Transverse colon (tissue), 4 donors: ENCODE data around the gene EHMT2.

Source experiments
- EP300 ChIP-seq: sonication (generic); formaldehyde crosslinking; IDR thresholded peaks from one replicate; pipeline ENCODE4 v1.6.1; 2017; ENCODE audit warnings: antibody characterized with exemption, low read depth
- POLR2A ChIP-seq: fragments of 450-650 bp; IDR thresholded peaks from one replicate; pipeline ENCODE4 v1.6.1; 2016; ENCODE audit warnings: antibody characterized with exemption, mild to moderate bottlenecking, moderate library complexity
- POLR2AphosphoS5 ChIP-seq, 3 donors: sonication (generic); formaldehyde crosslinking; IDR thresholded peaks; one replicate each; pipeline ENCODE4 v1.6.1; 2016; ENCODE audit warnings: antibody characterized with exemption in 3 of 3
- TF ChIP-seq, protein P1 (sequence below), 5 experiments: fragments of 200-600 bp in 3 of 5; fragments of 450-650 bp in 2 of 5; sonication (generic) in 3 of 5; IDR thresholded peaks; 1 replicate in 2 of 5; 2 replicates in 3 of 5; pipeline ENCODE4 v1.5.1; 2016 to 2017; ENCODE audit warnings: antibody characterized with exemption in 5 of 5, inconsistent platforms in 3 of 5, mild to moderate bottlenecking in 2 of 5, moderate library complexity in 1 of 5

DNA sequence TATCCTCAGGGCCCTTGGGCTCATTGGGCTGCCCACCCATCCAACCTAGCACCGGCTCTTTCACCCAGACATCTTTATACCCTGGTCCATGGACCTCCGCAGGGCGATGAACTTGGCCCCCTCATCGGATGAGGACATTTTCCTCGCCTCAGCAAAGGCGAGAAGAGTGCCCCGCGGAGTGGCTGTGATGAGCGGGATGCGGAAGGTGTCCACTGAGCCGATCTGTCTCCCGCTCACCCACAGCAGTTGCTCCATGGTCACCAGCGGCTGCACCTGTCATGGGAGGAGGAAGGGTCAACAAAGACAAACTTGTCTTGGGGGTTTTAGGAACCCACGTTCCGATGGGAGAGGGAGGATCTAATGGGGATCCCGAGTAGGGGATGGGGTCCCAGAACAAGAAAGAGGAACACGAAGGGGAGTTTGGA lies 35.6 kb downstream of the EHMT2 start:
- TF ChIP-seq, protein P1, sequence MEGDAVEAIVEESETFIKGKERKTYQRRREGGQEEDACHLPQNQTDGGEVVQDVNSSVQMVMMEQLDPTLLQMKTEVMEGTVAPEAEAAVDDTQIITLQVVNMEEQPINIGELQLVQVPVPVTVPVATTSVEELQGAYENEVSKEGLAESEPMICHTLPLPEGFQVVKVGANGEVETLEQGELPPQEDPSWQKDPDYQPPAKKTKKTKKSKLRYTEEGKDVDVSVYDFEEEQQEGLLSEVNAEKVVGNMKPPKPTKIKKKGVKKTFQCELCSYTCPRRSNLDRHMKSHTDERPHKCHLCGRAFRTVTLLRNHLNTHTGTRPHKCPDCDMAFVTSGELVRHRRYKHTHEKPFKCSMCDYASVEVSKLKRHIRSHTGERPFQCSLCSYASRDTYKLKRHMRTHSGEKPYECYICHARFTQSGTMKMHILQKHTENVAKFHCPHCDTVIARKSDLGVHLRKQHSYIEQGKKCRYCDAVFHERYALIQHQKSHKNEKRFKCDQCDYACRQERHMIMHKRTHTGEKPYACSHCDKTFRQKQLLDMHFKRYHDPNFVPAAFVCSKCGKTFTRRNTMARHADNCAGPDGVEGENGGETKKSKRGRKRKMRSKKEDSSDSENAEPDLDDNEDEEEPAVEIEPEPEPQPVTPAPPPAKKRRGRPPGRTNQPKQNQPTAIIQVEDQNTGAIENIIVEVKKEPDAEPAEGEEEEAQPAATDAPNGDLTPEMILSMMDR (IDR thresholded peaks at IDR 0.05) = no peak
- TF ChIP-seq POLR2A (no peak), EP300 (no peak), POLR2AphosphoS5 (IDR thresholded peaks at IDR 0.05) (no peak)
